ENCODE measurements around the gene EHF. TPM values are rescaled to one million over a fixed set of nuclear protein-coding genes. Genes with fewer than 3 reads are reported as not detected.

Gene EHF
- total and polyA plus RNA-seq, 9 donors = 0.06 to 102 (median 5.9) TPM; not detected in 1

- intact Hi-C loops (cut with DNase I) = no loop called here
- DNase-seq = no peak
- no peak for TF ChIP-seq POLR2A (IDR thresholded peaks at IDR 0.05)
- H3K4me1 ChIP-seq (ENCODE audit: insufficient read depth) = no peaks in the 10 kb centered on the region
- no peak overlapping the region for H3K4me3 ChIP-seq
- no peaks in the 10 kb centered on the region for H3K36me3 ChIP-seq
- 64 to 73% (median 67%) methylated on average over 15 of the region's 15 CpGs for WGBS, 3 donors
- no peaks in the 10 kb centered on the region for H3K9me3 ChIP-seq
- H3K27ac ChIP-seq = no peak overlapping the region
- H3K27me3 ChIP-seq = no peaks in the 10 kb centered on the region
Measured at GRCh38 chr11:34603129-34604001, 17.5 kb upstream of the EHF start.

- WGBS, 3 donors = 89 to 95% (median 90%) methylated on average over 2 of the region's 2 CpGs
- Histone ChIP-seq H3K27me3 (no peaks in the 10 kb centered on the region), H3K4me3 (no peak overlapping the region)
Measured at GRCh38 chr11:34604145-34604544, 16.7 kb upstream of the EHF start.

GRCh38 chr11:34604911-34605310 lies 16.0 kb upstream of the EHF start:
- intact Hi-C loops (cut with DNase I) = no loop called here
- WGBS, 3 donors = 67 to 71% (median 70%) methylated on average over 8 of the region's 8 CpGs
- no peak overlapping the region for H3K27ac ChIP-seq
- TF ChIP-seq EP300 (IDR thresholded peaks at IDR 0.05) (no peak), POLR2A (IDR thresholded peaks at IDR 0.05) (no peak)
- TF ChIP-seq, protein P1, sequence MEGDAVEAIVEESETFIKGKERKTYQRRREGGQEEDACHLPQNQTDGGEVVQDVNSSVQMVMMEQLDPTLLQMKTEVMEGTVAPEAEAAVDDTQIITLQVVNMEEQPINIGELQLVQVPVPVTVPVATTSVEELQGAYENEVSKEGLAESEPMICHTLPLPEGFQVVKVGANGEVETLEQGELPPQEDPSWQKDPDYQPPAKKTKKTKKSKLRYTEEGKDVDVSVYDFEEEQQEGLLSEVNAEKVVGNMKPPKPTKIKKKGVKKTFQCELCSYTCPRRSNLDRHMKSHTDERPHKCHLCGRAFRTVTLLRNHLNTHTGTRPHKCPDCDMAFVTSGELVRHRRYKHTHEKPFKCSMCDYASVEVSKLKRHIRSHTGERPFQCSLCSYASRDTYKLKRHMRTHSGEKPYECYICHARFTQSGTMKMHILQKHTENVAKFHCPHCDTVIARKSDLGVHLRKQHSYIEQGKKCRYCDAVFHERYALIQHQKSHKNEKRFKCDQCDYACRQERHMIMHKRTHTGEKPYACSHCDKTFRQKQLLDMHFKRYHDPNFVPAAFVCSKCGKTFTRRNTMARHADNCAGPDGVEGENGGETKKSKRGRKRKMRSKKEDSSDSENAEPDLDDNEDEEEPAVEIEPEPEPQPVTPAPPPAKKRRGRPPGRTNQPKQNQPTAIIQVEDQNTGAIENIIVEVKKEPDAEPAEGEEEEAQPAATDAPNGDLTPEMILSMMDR (IDR thresholded peaks at IDR 0.05) = no peak
- H3K4me1 ChIP-seq (ENCODE audit: insufficient read depth) = no peaks in the 10 kb centered on the region
- no peak overlapping the region for H3K4me3 ChIP-seq
- no peaks in the 10 kb centered on the region for H3K9me3 ChIP-seq
- no peaks in the 10 kb centered on the region for H3K27me3 ChIP-seq
- H3K36me3 ChIP-seq = no peaks in the 10 kb centered on the region
- DNase-seq = no peak

More at GRCh38 chr11:34604145-34604544, 16.7 kb upstream of the EHF start:
- Histone ChIP-seq H3K36me3 (no peaks in the 10 kb centered on the region), H3K4me1 (ENCODE audit: insufficient read depth) (no peaks in the 10 kb centered on the region), H3K27ac (no peak overlapping the region), H3K9me3 (no peaks in the 10 kb centered on the region)
- intact Hi-C loops (cut with DNase I) = no loop called here
- no peak for DNase-seq
- TF ChIP-seq, protein P1 (IDR thresholded peaks at IDR 0.05) = no peak
- no peak for TF ChIP-seq POLR2A (IDR thresholded peaks at IDR 0.05)
- TF ChIP-seq EP300 (IDR thresholded peaks at IDR 0.05) = no peak

GRCh38 chr11:34605481-34606325 lies 15.2 kb upstream of the EHF start:
- no peaks in the 10 kb centered on the region for H3K4me1 ChIP-seq (ENCODE audit: insufficient read depth)
- DNase-seq = no peak
- no peak for TF ChIP-seq EP300 (IDR thresholded peaks at IDR 0.05)
- TF ChIP-seq, protein P1 (IDR thresholded peaks at IDR 0.05) = no peak
- TF ChIP-seq POLR2A (IDR thresholded peaks at IDR 0.05) = no peak
- no peaks in the 10 kb centered on the region for H3K9me3 ChIP-seq
- no peaks in the 10 kb centered on the region for H3K36me3 ChIP-seq
- H3K27ac ChIP-seq = no peak overlapping the region
- intact Hi-C loops (cut with DNase I) = no loop called here
- H3K27me3 ChIP-seq = no peaks in the 10 kb centered on the region
- H3K4me3 ChIP-seq = no peak overlapping the region
- WGBS, 3 donors = 76 to 85% (median 77%) methylated on average over 6 of the region's 6 CpGs

Data from ovary (tissue), 9 donors.